DLD1 (cell line): ENCODE data around the gene PTPRD.

ENCODE experiments used
- in situ Hi-C: cut with HindIII; loops from 2 replicates; pipeline ENCODE4 v1.10.0; 2017; ENCODE audit warnings: low sequenced_read_pairs

Gene PTPRD

GRCh38 chr9:8760000-8760767 lies 1852.6 kb downstream of the PTPRD start:
- in situ Hi-C loops, result no loop called here

DNA sequence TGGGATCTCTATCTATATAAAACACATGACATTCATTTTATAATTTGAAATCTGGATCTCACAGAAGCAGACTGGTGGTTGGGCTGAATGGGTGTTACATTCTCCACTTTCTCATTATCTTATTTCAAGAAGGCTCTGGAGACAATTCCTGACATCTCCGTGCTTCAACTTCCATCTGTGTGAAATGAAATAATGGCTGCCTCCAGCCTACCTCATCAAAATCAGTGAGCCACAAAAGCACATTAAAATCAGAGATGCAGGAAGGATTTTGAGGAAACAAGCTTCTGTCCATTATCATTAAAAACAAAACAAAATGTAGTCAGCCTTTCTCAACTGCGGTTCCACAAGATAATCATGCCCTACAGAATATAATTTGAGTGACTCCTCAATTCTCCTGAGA lies 1854.9 kb downstream of the PTPRD start:
- in situ Hi-C loops, result no loop called here

- in situ Hi-C loops, result no loop called here
Observed at GRCh38 chr9:8754751-8755150, 1858.1 kb downstream of the PTPRD start.

DNA sequence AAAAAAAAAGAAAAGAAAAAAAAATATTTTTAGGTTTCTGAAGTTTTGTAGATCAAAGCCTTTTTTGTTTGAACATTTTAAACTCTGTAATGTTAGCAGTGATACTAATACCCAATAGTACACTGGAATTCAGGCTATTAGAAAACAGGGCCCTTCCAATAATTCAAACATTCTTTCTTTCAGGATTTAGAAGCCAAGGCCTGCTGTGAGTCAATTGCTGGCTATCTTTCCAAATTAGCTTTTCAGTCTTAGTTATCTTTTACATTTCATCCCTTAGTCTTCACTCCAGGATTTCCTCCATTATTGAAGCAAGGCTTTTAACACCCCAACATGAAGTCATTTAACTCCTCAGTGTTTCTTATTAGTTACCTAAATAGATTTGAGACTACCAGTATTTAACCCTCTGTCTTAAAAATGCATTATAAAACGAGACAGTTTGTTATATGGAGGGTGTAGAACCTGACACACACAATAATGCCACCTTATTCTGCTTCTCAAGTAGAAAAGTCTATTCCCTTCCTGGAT lies 1861.3 kb downstream of the PTPRD start:
- in situ Hi-C loops, result no loop called here

DNA sequence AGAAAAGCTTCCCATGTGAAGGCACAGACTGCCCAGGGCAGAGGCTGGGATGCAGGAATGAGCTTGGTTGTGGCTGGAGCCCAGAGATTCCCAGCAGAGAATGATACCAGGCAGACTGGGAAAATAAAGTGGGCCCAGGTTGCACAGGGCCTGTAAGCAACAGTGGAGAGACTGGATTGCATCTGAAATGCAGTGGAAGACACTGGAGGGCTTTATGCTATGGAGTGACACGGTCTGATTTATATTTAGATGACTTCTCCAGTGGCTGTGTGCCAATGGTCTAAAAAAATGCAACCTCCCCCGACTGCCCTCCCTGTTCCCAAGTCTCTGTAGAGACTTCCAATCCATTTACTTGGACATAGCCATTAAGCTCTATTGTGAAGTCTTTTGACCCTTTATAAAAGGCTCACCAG lies 1862.2 kb downstream of the PTPRD start:
- in situ Hi-C loops, result no loop called here

- in situ Hi-C loops, result no loop called here
Observed at GRCh38 chr9:8745347-8745746, 1867.5 kb downstream of the PTPRD start.

DNA sequence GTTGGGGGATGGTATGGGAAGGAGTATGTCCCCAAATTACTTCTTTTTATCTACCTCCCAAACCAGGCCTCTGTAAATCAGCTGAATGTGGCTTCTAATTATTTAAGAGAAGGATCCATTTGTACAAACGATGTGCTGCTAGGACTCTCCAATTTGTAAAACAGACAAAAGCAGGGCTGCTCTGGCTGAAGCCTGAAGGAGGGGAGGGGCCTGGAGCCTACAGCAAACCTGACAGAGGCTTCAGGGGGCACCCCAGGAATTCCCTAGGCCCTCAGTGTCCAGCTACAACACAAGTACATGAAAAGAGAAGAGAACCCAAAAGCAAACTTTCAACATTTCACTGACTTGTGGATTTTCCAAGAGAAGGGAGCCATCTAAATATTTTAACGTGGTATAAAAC lies 1873.9 kb downstream of the PTPRD start:
- in situ Hi-C loops, result no loop called here

- in situ Hi-C loops, result no loop called here
Observed at GRCh38 chr9:8736805-8737204, 1876.0 kb downstream of the PTPRD start.

- in situ Hi-C loops, result no loop called here
Observed at GRCh38 chr9:8734760-8735159, 1878.0 kb downstream of the PTPRD start.

DNA sequence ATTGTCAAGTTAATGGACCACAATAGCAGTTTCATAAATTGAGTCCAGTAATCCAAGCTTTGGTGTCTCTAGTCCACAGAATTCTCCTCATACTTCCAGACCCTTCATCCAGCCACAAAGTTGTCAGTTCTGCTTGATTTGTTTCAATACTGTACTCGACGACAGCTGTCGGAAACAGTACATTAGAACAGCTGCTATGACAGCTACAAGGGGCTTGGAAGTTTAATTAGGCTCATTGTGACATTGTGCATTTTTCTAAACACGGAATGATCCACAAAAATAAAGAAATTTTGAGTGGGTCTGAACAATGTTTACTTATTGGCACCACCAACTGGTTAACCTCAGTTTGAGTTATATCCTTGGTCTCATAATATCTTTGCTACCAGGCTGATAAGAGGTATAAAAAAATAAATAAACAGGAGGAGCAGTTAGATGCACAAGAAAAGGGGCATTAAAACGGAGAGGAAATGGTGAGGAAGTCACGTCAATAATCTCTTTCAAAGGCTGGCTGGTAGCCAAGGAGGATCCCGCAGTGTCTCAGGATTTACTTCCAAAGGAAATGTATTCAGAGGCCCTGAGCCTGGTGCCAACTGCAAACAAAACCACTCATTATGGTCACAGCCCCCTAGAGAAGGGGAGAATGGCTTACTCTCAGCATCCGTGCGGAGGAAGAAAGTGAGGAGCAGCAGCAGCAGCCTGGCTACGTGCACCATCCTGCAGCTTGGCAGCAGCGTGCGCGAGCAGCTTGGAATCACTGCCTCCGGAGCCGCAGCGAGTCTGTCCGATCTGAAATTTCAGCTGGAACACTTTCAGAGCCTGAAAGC lies 1879.5 kb downstream of the PTPRD start:
- in situ Hi-C loops, result no loop called here

DNA sequence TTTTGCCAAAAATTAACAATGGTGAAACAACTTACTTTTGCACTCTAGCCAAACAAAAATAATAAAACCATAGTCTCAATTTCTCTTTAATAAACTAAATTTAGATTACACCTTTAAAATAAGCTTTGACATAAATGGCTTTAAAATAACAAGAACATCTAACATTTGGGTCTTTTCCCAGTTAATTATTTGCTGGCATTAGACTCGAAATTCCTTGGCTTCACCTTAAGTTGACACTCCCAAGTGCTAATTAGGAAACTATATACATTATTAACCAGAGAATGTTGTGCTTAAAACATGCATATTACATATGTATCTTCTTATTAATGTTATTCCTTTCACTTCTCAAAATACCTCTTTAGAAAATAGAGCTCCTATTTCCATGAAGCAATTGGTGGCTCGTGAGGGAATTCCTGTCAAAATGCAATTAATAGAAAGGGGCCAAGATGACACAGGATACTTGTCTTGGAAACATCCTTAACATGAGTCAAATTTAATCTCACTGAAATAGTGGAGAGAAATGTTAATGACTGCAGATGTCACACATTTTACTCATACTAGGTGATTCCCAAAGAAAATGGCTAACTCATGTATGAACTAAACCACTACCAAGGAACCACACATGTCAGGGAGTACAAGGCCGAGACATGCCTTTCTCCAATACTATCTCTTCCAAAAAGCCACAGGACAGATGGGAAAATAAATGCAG lies 1880.3 kb downstream of the PTPRD start:
- in situ Hi-C loops, result no loop called here

GRCh38 chr9:8730618-8731017 lies 1882.2 kb downstream of the PTPRD start:
- in situ Hi-C loops, result no loop called here

GRCh38 chr9:8728910-8729309 lies 1883.9 kb downstream of the PTPRD start:
- in situ Hi-C loops, result no loop called here

DNA sequence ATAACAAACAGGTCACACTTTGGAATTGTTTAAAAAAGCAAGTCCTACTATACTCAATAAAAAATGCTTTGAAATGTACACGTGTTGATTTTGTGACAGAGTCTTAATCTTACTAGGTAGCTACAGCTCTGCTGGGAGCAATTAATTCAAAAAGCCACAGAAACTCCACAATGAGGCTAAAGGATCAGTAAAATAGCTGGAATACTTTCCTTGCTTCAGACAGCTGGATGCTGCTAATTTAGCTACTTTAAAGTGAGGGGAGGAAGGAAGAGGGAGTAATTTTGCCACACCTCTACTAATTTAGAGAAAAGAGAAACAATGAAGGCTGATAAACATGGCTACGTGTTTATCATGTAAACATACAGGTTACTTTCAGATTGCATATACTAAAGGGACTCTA lies 1885.6 kb downstream of the PTPRD start:
- in situ Hi-C loops, result no loop called here

DNA sequence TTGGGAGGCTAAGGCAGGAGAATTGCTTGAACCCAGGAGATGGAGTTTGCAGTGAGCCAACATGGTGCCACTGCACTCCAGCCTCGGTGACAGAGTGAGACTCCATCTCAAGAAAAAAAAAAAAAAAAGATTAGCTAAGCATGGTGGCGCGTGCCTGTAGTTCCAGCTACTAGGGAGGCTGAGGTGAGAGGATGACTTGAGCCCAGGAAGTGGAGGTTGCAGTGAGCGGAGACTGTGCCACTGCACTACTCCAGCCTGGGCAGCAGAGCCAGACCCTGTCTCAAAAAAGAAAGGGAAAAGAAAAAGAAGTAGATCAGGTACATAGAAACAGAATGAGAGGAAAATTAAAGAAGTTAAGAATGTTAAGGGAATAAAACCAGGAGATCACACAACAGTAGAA lies 1886.1 kb downstream of the PTPRD start:
- in situ Hi-C loops, result no loop called here

GRCh38 chr9:8725635-8726034 lies 1887.2 kb downstream of the PTPRD start:
- in situ Hi-C loops, result no loop called here

GRCh38 chr9:8724284-8725018 lies 1888.4 kb downstream of the PTPRD start:
- in situ Hi-C loops, result no loop called here

DNA sequence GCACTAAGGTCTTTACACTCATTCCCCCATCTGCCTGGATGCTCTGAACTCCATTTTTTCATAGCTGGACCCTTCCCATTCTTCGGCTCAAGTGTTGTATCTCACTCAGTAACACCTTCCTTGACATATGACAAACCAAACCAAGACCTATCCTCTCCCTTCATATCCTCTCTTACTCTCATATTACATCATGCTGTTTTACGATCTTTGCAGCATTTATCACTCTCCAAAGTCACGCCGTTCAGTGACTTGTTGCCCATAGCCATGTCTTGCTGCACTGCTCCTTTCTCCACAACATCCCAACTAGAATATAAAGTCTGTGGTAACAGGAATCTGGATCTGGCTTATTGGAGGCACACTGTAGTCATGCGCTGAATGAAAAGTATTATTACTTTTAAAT lies 1889.6 kb downstream of the PTPRD start:
- in situ Hi-C loops, result no loop called here

DNA sequence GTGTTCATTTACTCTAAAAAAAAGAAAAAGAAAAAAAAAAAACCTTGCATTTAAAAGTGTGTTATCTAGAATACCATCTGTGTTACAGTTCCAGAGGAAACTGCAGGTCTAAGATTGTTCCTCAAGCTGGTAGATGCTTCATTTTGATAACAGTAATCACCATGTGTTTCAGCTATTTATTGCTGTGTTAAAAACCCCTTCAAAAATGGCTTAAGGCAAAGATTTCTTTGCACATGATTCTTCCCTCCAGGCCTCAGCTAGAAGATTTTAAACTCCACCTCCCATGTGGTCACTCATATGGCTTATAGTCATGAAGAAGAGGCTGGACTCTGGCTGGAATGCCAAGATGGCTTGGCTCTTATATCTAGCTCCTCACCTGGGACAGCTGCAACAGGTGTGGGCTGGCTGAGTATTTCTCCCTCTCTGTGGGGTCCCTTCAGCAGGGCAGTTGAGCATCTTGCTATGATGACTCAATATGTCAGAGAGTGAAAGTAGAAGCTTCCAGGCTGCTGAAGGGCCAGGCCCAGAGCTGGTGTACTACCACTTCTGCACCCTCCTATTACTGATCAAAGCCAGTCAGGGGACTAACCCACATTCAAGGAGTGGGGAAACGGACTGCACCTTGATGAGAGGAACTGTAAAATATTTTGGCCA lies 1892.8 kb downstream of the PTPRD start:
- in situ Hi-C loops, result no loop called here

- in situ Hi-C loops, result no loop called here
Observed at GRCh38 chr9:8718121-8718725, 1894.6 kb downstream of the PTPRD start.
